WI38 (cell line): ENCODE data around the gene EFCAB8.

ENCODE experiments used
- H3K4me3 ChIP-seq: 2 replicates; pipeline ENCODE4 v1.5.1; 2011; ENCODE audit warnings: low read depth, mild to moderate bottlenecking, control low read depth, low read length
- TF ChIP-seq, protein P1 (sequence below): IDR thresholded peaks from 2 replicates; pipeline ENCODE4 v1.5.1; 2012; ENCODE audit warnings: low read depth, mild to moderate bottlenecking, control low read depth, low read length

Gene EFCAB8

DNA sequence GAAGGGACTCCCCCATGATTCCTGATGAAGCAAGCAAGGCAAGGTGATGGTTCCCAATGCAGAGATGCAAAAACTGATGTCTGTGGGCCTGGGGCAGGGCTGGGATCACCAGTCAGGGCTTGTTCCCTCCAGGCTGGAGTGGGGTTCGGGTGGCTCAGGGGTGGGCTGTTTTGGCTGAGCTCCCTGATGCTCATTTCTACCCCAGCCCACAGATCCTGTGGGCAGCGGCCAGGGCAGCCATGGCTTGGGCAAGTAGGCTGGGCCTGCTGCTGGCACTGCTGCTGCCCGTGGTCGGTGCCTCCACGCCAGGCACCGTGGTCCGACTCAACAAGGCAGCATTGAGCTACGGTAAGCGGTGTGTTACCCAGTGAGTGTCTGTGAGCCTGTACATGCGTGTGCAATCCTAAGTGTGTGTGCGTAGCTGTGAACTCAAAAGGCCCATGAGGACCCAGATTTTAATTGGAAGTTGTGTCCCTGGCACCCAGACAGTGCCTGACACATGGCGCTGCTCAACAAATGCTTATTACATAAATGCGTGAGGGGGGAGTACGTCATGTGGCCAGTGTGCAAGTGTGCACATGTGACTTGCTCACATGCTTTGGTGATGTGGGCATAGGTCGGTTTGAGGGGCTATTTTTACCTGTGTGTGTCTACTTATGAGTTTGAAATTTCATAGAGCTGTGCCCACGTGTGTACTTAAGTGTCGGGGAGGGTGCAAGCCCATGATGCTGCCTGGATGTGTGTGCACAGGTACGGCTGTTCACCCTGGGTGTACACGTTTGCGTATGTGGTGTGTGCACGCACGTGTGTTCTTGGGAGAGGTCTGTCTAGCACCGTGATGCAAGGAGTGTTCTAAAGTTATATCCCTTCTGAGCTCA lies 149.9 kb downstream of the EFCAB8 start:
- H3K4me3 ChIP-seq: no peak overlapping the region
- TF ChIP-seq, protein P1, sequence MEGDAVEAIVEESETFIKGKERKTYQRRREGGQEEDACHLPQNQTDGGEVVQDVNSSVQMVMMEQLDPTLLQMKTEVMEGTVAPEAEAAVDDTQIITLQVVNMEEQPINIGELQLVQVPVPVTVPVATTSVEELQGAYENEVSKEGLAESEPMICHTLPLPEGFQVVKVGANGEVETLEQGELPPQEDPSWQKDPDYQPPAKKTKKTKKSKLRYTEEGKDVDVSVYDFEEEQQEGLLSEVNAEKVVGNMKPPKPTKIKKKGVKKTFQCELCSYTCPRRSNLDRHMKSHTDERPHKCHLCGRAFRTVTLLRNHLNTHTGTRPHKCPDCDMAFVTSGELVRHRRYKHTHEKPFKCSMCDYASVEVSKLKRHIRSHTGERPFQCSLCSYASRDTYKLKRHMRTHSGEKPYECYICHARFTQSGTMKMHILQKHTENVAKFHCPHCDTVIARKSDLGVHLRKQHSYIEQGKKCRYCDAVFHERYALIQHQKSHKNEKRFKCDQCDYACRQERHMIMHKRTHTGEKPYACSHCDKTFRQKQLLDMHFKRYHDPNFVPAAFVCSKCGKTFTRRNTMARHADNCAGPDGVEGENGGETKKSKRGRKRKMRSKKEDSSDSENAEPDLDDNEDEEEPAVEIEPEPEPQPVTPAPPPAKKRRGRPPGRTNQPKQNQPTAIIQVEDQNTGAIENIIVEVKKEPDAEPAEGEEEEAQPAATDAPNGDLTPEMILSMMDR: no peak

DNA sequence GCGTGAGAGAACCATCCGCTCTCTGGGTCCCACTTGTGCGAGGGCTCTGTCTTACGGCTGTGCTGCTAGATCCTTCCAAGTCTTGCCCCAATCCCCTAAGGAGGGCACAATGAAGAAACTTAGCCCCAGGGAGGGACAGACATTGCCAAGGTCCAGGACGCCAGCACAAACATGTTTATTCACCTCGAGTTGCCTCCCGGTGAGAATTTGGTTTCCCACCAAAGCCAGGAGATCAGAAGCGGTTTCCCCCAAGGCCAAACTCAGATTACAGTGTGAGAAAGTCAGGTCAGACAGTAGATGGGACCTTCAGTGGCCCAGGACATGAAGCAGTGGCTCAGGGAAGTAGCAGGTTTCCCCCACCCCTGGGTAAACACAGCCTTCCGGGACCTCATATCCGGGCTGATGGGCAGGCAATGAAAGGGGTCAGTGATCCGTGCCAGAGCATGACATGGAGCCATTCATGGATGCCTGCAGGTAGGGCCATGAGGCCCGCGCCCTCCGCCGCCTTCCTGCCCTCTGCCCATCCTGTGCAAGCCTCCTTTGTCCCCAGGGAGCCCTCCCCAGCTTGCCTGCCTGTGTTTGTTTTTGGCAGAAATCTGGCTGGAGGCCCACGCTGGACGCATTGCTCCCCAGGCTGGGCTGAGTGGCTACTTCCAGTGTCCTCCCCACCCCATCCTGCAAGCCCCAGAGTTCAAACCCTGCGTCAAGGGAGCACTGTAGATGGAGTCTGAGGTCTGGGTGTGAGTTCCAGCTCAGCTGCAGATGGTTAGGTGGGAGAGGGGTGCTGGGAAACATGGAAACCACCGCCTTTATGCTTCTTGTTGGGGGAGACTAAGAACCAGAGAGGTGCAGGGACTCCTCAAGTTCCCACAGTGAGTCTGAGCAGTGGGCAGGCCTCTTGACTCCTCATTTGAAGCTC lies 150.8 kb downstream of the EFCAB8 start:
- H3K4me3 ChIP-seq: no peak overlapping the region
- TF ChIP-seq, protein P1: no peak

DNA sequence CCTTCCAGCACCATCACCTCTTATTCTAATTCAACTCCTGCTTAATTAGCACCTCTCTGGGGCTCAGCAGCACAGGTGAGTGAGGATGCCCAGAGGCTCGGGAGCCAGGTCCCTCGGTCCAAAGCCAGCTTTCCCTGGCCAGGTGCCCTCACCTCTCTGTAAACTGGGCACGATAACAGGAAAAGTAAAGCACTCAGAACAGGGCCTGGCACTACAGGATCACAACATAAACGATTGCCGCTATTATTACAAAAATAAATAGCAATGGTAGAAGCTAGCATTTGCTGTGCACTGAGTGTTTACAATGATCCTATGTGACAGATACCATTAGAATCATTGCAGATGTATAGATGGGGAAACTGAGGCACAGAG lies 151.4 kb downstream of the EFCAB8 start:
- TF ChIP-seq, protein P1: no peak
- H3K4me3 ChIP-seq: no peak overlapping the region

DNA sequence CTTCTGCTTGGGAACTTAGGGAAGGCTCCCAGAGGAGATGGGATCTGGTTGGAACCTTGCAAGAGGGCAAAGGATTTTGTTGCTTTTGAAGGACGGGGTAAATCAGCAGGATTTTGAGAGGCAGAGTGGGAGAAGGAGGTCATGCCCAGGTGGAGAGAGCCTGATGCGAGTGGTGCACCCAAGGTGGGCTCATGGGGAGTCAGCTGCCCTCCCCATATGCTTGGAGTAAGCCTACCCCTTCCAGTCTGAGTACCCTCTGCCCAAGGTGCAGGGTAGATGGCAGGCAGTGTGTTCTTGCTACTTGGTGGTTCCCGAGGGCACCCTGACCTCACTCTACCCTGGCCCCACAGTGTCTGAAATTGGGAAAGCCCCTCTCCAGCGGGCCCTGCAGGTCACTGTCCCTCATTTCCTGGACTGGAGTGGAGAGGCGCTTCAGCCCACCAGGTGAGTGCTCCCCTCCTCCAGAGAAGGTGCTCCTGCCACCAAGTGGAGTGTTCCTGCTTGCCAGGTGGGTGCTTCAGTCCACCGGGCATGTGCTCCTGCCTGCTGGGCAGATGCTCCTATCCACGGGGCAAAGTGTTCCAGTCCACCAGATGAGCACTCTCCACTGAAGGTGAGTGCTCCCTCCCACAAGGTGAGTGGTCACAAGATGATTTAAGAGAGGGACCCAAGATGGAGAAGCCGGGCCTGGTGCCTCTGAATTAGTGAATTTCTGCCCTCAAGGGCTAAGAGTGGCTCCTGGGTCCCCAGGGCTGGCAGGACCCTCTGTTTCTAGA lies 152.1 kb downstream of the EFCAB8 start:
- TF ChIP-seq, protein P1: no peak
- H3K4me3 ChIP-seq: no peak overlapping the region
